ENCODE data around the gene NAPB.

DNA sequence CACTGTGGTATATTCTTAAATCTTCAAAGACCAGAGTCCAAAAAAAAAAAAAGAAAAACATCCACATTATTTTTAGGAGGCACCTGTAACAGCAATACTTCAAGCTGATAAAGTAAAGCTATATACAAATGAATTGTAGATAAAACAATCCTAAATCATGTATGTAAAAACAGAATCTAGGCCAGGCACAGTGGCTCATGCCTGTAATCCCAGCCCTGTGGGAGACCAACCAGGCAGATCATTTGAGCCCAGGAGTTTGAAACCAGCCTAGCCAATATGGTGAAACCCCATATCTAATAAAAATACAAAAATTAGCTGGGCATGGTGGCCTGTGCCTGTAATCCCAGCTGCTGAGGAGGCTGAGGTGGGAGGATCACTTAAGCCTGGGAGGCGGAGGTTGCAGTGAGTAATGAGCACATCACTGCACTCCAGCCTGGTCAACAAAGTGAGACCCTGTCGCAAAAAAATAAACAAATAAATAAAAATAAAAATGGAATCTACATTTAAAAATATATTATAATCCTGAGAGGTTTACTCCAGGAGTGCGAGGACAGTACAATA lies 7.3 kb downstream of the NAPB start:
- TF ChIP-seq, protein P1, sequence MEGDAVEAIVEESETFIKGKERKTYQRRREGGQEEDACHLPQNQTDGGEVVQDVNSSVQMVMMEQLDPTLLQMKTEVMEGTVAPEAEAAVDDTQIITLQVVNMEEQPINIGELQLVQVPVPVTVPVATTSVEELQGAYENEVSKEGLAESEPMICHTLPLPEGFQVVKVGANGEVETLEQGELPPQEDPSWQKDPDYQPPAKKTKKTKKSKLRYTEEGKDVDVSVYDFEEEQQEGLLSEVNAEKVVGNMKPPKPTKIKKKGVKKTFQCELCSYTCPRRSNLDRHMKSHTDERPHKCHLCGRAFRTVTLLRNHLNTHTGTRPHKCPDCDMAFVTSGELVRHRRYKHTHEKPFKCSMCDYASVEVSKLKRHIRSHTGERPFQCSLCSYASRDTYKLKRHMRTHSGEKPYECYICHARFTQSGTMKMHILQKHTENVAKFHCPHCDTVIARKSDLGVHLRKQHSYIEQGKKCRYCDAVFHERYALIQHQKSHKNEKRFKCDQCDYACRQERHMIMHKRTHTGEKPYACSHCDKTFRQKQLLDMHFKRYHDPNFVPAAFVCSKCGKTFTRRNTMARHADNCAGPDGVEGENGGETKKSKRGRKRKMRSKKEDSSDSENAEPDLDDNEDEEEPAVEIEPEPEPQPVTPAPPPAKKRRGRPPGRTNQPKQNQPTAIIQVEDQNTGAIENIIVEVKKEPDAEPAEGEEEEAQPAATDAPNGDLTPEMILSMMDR (IDR thresholded peaks at IDR 0.05): no peak
- TF ChIP-seq POLR2A (IDR thresholded peaks at IDR 0.05): no peak
